Sigmoid colon (tissue), 7 donors: ENCODE measurements around the gene FZR1. TPM values are rescaled to one million over a fixed set of nuclear protein-coding genes. Genes with fewer than 3 reads are reported as not detected.

Source experiments
- DNase-seq: peaks from one replicate; pipeline ENCODE4 v3.0.0-alpha.2; 2019
- H3K27ac ChIP-seq, 4 donors: fragments of 200-600 bp; sonication (generic); one replicate each; pipeline ENCODE4 v1.5.1; 2016 to 2019; ENCODE audit warnings: mild to moderate bottlenecking in 1 of 4
- H3K27me3 ChIP-seq, 3 donors: fragments of 200-600 bp; sonication (generic); one replicate each; pipeline ENCODE4 v1.5.1; 2019; ENCODE audit warnings: mild to moderate bottlenecking in 1 of 3
- H3K36me3 ChIP-seq, 4 donors: fragments of 200-600 bp; sonication (generic); one replicate each; pipeline ENCODE4 v1.5.1; 2016 to 2019
- H3K4me1 ChIP-seq, 4 donors: fragments of 200-600 bp; sonication (generic); one replicate each; pipeline ENCODE4 v1.5.1; 2017 to 2019
- H3K4me3 ChIP-seq, 4 donors: fragments of 200-600 bp; sonication (generic); one replicate each; pipeline ENCODE4 v1.5.1; 2017 to 2019; ENCODE audit warnings: mild to moderate bottlenecking in 2 of 4, moderate library complexity in 1 of 4
- H3K9me3 ChIP-seq, 4 donors: fragments of 200-600 bp in 3 of 4; sonication (generic) in 3 of 4; one replicate each; pipeline versions ENCODE4 v1.5.1 to v1.6.1; 2013 to 2019
- EP300 ChIP-seq, 4 donors: sonication (generic); formaldehyde crosslinking; IDR thresholded peaks; one replicate each; pipeline ENCODE4 v1.6.1; 2017; ENCODE audit warnings: antibody characterized with exemption in 4 of 4
- POLR2A ChIP-seq, 2 donors: fragments of 450-650 bp; IDR thresholded peaks; one replicate each; pipeline ENCODE4 v1.6.1; 2016; ENCODE audit warnings: antibody characterized with exemption in 2 of 2, mild to moderate bottlenecking in 2 of 2, moderate library complexity in 2 of 2
- POLR2AphosphoS5 ChIP-seq, 4 donors: sonication (generic); formaldehyde crosslinking; IDR thresholded peaks; one replicate each; pipeline ENCODE4 v1.6.1; 2017; ENCODE audit warnings: antibody characterized with exemption in 4 of 4
- WGBS, 2 donors: extraction: QIAGEN DNeasy Blood & Tissue Kit; methylation state at CpG; one replicate each; pipeline ENCODE4 v1.1.7; 2013; 5-methylcytosine and 5-hydroxymethylcytosine counted together
- intact Hi-C: fragments of 100-400 bp; cut with DNase I; formaldehyde crosslinking; loops from one replicate; pipeline ENCODE4 v1.15.1; 2023
- polyA plus RNA-seq, 3 donors: library from polyadenylated mRNA; stranded (reverse); fragments of 200-250 nt; gene quantifications; one replicate each; pipeline ENCODE4 v1.2.3, GENCODE V29; 2013
- total RNA-seq, 4 donors: library from RNA; depleted of rRNA; stranded (reverse); fragments of >200 nt; gene quantifications; one replicate each; pipeline ENCODE4 v1.1.0, GENCODE V29; 2016
- TF ChIP-seq, protein P1 (sequence below), 4 experiments: fragments of 450-650 bp in 3 of 4; fragments of 200-600 bp in 1 of 4; IDR thresholded peaks; one replicate each; pipeline ENCODE4 v1.5.1; 2016 to 2019; ENCODE audit warnings: antibody characterized with exemption in 4 of 4, mild to moderate bottlenecking in 3 of 4, moderate library complexity in 2 of 4
- donor health status: healthy with polysubstance abuse.
- donor health status: Bipolar disorder and iron deficiency.
- donor health status: healthy.

Gene FZR1
- total and polyA plus RNA-seq, 7 donors: 11.4 to 44.6 (median 18.1) TPM

GRCh38 chr19:3536429-3537100 lies 30.5 kb downstream of the FZR1 start:
- H3K27me3 ChIP-seq: no peaks in the 10 kb centered on the region
- H3K4me1 ChIP-seq: peaks cover 0 to 6% (median 2%) of the 10 kb centered on the region in 4 donors
- peaks cover 18 to 54% (median 36%) of the 10 kb centered on the region in 4 donors for H3K36me3 ChIP-seq
- no peaks in the 10 kb centered on the region for H3K9me3 ChIP-seq
- peak overlapping the region in 3 of 4 donors; percentile 52 to 66 (median 57) for H3K27ac ChIP-seq
- intact Hi-C loops: no loop called here
- TF ChIP-seq POLR2A (IDR thresholded peaks at IDR 0.05) (no peak), POLR2AphosphoS5 (IDR thresholded peaks at IDR 0.05) (no peak), EP300 (IDR thresholded peaks at IDR 0.05) (no peak)
- TF ChIP-seq, protein P1, sequence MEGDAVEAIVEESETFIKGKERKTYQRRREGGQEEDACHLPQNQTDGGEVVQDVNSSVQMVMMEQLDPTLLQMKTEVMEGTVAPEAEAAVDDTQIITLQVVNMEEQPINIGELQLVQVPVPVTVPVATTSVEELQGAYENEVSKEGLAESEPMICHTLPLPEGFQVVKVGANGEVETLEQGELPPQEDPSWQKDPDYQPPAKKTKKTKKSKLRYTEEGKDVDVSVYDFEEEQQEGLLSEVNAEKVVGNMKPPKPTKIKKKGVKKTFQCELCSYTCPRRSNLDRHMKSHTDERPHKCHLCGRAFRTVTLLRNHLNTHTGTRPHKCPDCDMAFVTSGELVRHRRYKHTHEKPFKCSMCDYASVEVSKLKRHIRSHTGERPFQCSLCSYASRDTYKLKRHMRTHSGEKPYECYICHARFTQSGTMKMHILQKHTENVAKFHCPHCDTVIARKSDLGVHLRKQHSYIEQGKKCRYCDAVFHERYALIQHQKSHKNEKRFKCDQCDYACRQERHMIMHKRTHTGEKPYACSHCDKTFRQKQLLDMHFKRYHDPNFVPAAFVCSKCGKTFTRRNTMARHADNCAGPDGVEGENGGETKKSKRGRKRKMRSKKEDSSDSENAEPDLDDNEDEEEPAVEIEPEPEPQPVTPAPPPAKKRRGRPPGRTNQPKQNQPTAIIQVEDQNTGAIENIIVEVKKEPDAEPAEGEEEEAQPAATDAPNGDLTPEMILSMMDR (IDR thresholded peaks at IDR 0.05): no peak
- DNase-seq: no peak
- H3K4me3 ChIP-seq: peak overlapping the region in 1 of 4 donors; percentile 11
- whole genome bisulfite sequencing, 2 donors: 86 to 90% methylated on average over 27 of the region's 27 CpGs

DNA sequence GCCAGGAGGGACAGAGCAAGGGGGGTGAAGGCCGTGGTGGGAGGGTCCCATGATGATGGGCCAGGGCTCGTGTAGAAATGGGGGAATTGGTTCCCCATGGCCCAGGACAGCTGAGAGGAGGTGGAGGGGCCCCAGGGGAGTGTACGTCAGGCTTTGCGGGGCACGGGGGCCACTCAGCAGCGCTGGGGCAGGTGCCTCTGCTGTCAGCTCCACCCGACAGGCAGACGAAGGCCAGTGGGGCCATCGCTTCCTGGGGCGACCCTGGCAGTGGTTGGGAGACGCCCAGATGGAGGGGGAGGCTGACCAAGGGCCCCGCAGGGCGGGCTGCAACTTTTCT lies 31.0 kb downstream of the FZR1 start:
- intact Hi-C loops: no loop called here
- H3K4me3 ChIP-seq: peak overlapping the region in 1 of 4 donors; percentile 11
- H3K4me1 ChIP-seq: peaks cover 0 to 6% (median 2%) of the 10 kb centered on the region in 4 donors
- no peaks in the 10 kb centered on the region for H3K9me3 ChIP-seq
- peak overlapping the region in 3 of 4 donors; percentile 52 to 66 (median 57) for H3K27ac ChIP-seq
- peaks cover 13 to 49% (median 31%) of the 10 kb centered on the region in 4 donors for H3K36me3 ChIP-seq
- no peak for DNase-seq
- TF ChIP-seq, protein P1 (IDR thresholded peaks at IDR 0.05): no peak
- TF ChIP-seq POLR2AphosphoS5 (IDR thresholded peaks at IDR 0.05) (no peak), POLR2A (IDR thresholded peaks at IDR 0.05) (no peak), EP300 (IDR thresholded peaks at IDR 0.05) (no peak)
- 74 to 81% methylated on average over 13 of the region's 13 CpGs for WGBS, 2 donors
- H3K27me3 ChIP-seq: no peaks in the 10 kb centered on the region

- TF ChIP-seq POLR2AphosphoS5 (IDR thresholded peaks at IDR 0.05) (no peak), POLR2A (IDR thresholded peaks at IDR 0.05) (no peak), EP300 (IDR thresholded peaks at IDR 0.05) (no peak)
- TF ChIP-seq, protein P1 (IDR thresholded peaks at IDR 0.05): no peak
- peaks cover 0 to 6% (median 2%) of the 10 kb centered on the region in 4 donors for H3K4me1 ChIP-seq
- H3K36me3 ChIP-seq: peaks cover 7 to 43% (median 26%) of the 10 kb centered on the region in 4 donors
- peak overlapping the region in 1 of 4 donors; percentile 11 for H3K4me3 ChIP-seq
- H3K9me3 ChIP-seq: no peaks in the 10 kb centered on the region
- peak overlapping the region in 2 of 4 donors; percentile 57 to 66 for H3K27ac ChIP-seq
- 83 to 85% methylated on average over 22 of the region's 22 CpGs for WGBS, 2 donors
- intact Hi-C loops: no loop called here
- DNase-seq: no peak
- H3K27me3 ChIP-seq: no peaks in the 10 kb centered on the region
These were observed 31.5 kb downstream of the FZR1 start for GRCh38 chr19:3537438-3538240.

DNA sequence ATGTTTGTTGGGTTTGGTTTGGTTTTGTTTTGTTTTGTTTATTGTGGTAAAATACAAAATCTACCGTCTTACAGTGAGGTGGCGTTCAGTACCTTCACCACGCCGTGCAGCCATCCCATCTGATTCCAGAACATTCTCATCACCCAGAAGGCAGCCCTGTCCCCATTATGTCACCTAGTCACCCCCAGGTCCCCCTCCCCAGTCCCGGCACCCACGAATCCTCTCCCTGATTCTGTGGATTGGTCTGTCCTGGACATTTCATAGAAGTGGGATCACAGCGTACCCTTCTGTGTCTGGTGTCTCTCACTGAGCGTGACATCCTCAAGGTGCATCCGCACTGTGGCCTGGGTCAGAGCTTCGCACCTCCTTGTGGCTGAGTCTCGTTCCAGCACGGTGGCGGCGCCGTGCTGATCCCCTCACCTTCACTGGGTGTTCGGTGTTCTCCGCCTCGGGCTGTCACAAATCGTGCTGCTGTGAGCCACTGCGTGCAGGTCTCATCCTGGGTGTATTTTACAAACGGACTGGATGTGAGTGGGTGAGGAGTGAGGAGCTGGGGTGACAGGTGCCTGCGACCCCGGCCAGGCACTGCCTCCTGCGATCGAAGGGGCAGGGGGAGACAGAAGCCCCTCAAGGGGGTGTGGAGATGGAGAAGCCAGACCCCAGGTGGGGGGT lies 32.3 kb downstream of the FZR1 start:
- Histone ChIP-seq H3K9me3 (no peaks in the 10 kb centered on the region), H3K4me1 (peaks cover 0 to 6% (median 2%) of the 10 kb centered on the region in 4 donors), H3K36me3 (peaks cover under 1 to 39% (median 19%) of the 10 kb centered on the region in 4 donors), H3K27ac (no peak overlapping the region), H3K4me3 (no peak overlapping the region), H3K27me3 (no peaks in the 10 kb centered on the region)
- intact Hi-C loops: no loop called here
- 84 to 88% methylated on average over 25 of the region's 25 CpGs for WGBS, 2 donors
- no peak for TF ChIP-seq POLR2A (IDR thresholded peaks at IDR 0.05)
- TF ChIP-seq, protein P1 (IDR thresholded peaks at IDR 0.05): no peak
- TF ChIP-seq EP300 (IDR thresholded peaks at IDR 0.05): no peak
- no peak for TF ChIP-seq POLR2AphosphoS5 (IDR thresholded peaks at IDR 0.05)
- no peak for DNase-seq
